Activated CD8-positive, alpha-beta memory T cell treated with anti-CD3 and anti-CD28 coated beads for 48 hours (primary cell): ENCODE data around the gene CNNM2.
A peak's percentile ranks its signal among the peaks of the same experiment; 100 is the strongest.

Experiments
- DNase-seq, 3 experiments: peaks; one replicate each; pipeline ENCODE4 v3.0.0-alpha.2; 2020; ENCODE audit warnings: low read depth in 2 of 3, low spot score in 2 of 3

Gene CNNM2

DNA sequence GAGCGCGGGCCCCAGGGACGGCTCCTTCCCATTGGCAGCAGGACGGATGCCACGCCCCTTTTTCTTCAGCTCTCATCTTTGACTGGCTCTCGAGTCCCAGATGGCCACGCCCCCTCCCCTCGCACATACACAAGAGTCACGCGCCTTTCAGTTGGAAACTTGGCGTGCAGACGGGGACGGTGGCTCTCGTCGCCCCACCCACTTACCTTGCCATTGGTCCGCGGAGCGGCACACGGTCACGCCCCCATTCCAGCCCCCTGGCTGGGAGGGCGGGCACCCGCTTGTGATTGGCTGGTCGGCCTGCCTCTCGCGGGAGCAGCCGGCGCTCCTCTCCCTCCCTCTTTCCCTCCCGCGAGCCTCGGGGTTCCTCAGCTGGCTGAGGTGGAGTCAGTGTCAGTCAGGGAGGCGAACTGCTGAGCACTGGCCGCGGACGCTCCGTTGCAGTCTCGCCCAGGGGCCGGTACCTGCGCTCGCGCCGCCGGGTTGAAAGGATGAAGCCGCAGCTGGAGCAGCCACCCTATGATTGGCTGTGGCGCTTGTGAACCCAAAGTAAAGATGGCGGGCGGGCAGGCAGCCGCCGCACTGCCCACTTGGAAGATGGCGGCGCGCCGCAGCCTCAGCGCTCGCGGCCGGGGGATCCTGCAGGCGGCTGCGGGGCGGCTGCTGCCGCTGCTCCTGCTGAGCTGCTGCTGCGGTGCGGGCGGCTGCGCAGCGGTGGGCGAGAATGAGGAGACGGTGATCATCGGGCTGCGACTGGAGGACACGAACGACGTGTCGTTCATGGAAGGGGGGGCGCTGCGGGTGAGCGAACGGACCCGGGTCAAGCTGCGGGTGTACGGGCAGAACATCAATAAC, at the start of gene CNNM2:
CNNM2 (plus strand) TSS at position 333 of the 855 bp plus-strand sequence; CDS start at position 520, 187 bp downstream.
- DNase-seq: peak; percentile 94 to 97 (median 94)

DNA sequence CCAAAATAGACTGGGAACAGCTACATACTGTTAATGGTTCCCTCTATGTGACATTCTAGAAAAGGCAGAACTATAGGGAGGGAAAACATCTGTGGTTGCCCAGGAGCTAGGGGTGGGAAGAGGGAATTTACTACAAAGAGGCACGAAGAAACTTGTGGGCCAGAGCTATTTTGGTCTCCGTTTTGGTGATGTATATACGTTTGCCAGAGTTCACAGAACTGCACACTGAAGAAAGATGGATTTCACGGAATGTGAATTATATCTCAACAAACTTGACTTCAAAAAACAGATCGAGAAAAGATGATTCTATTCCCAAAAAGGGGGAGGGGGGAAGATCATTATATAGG, 49.2 kb upstream of the CNNM2 start:
- no peak for DNase-seq

DNA sequence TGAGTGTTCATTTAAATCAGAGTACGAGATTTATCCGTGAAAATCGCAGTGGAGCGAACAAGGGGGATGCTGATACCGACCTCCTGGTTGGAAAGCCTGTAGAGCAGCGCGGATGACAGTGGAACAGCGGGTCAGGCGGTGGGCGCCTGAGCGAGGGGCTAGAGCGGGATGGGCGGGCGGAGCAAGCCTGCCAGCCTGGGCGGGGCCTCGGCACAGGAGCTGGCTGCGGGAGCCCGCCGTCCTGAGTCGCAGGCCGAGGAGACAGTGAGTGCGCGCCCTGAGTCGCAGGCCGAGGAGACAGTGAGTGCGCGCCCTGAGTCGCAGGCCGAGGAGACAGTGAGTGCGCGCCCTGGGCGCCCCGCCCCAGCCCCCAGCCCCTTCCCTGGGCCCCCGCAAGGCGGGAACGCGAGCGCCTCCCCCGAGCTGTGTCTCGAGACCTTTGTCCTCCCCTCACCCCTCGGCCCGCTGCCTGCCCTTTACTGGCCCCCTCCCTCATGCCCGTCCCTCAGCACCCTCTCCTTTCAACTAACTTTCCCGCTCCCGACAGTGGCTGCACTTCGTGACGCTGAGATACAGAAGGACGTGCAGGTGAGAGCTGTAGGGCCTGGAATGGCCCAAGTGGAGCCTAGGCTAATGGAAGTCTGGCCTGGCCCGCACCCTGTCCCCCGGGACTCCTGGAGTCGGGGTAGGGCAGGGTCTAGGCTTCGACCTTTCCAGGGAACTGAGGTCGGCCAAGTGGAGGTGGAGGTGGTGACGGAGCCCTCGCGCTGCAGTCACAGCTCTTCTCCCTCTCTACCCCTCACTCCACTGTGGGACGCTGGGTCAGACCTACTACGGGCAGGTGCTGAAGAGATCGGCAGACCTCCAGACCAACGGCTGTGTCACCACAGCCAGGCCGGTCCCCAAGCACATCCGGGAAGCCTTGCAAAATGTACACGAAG, 48.6 kb upstream of the CNNM2 start, which contains the start of gene AS3MT:
AS3MT (plus strand) TSS at position 213 of the 941 bp plus-strand sequence; CDS start at position 336, 123 bp downstream.
- no peak for DNase-seq

DNA sequence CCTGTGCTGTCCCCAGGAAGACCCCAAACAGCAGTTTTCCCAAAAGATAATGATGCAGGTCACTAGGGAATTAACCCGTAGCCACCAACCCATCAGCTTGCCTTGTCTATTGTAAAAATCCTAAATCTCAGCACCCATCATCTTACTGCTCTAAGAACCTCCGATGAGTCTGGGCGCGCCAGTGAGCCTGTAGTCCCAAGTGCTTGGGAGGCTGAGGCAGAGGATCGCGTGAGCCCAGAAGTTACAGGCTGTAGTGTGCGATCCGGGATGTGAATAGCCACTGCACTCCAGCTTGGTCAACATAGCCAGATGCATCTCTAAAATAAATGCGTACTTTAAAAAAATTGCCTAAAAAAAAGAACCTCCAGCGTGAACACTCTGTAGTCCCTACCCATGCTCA, 47.9 kb upstream of the CNNM2 start:
- DNase-seq: no peak

DNA sequence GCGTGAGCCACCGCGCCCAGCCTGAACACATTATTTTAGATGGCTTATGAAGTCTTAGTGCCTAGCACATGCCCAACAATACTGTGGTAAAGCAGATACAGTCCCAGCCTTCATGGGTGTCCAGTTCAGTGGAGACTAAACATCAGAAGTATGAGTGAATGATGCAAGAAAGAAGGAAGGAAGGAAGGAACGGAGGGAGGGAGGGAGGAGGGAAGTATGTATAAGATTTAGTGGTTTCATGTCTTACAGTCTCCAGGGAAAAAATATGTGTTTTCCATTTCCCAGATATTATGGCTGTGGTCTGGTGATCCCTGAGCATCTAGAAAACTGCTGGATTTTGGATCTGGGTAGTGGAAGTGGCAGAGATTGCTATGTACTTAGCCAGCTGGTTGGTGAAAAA, 45.9 kb upstream of the CNNM2 start:
- DNase-seq: no peak

DNA sequence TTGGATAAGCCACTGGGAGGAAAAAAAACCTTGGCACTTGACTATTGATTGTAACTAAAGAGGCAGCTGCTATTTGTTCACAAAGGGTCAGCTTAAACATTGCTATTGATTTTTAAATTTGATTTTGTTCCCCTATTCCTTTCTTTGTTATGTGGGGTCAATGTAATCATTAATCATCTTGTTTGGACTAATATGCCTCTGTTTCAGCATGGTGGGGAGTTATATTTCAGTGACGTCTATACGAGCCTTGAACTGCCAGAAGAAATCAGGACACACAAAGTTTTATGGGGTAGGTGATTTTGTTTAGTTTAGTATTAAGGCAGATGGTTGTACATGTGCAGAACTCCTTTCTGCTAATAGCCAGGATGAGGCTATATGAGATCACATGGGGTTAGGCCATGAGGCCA, 41.3 kb upstream of the CNNM2 start:
- no peak for DNase-seq

DNA sequence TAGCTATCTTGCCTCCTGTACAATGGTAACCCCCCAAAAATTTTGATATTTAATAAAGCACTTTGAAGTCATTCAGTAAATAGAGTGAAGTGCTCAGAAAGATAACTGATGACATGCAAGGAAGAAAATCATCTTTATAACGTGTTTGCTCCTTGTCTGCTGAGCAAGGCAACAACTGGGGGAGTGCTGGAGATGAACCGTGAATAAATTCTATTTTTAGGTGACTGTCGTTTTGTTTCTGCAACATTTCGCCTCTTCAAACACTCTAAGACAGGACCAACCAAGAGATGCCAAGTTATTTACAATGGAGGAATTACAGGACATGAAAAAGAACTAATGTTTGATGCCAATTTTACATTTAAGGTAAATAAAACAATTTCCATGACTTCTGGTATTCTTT, 39.5 kb upstream of the CNNM2 start:
- no peak for DNase-seq

DNA sequence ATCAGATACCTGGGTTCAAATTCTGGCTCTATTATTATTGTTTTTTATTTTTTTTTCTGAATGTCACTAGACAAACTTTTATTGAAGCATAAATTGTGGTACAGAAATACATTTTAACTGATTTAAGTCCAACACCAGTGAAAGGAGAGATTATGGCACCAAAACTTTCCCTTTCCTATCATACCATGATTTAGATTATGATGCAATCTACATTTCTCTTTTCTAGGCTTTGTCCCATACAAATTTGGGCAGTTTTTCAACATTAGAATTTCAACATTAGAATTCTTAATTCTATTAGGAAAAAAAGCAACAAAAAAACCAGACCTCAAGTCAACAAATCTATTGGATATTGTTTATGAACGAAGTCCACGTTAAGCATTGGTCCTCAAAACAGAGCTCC, 37.8 kb upstream of the CNNM2 start:
- no peak for DNase-seq

DNA sequence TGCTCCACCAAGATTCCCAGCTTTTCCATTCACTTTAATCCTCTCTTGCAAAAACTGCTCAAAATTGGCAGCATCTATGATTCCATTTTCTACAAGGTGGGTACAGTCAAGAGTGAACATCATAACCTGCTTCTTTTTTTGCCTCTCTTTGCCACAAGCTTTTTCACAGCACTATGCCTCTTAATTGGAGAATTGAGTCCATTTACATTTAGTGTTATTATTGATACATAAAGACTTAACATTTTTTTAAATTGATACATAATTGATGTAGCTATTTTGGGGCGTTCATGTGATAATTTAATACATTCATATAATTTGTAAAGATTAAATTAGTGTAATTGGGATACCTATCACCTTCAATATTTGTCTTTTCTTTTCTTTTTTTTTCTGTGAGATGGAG, 30.0 kb upstream of the CNNM2 start:
- no peak for DNase-seq

DNA sequence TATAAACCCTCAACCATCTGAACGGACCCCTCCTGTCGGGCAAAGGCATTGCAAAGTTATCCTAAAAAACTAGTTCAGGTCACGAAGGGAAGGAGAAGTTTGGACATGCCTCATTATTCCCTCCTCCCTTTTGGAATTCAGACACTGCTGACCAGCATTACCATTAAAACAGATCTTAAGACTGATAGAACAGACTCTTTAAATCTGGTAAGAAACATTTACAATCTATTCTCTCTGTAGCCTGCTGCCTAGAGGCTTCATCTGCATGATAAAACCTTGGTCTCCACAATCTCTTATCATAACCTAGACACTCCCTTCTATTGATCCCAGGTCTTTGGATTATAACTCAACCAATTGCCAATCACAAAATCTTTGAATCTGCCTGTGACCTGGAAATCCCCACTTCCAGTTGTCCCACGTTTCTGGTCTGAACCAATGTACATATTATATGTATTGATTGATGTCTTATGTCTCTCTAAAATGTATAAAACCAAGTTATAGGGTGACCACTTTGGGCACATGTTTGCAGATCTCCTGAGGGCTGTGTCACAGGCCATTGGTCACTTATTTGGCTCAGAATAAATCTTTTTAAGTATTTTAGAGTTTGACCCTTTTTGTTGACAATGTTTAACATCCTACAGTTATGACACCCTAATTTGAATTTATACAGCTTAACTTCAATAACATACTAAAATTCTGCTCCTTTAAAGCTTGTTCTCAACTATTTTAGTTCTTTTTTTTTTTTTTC, 23.5 kb upstream of the CNNM2 start:
- no peak for DNase-seq

DNA sequence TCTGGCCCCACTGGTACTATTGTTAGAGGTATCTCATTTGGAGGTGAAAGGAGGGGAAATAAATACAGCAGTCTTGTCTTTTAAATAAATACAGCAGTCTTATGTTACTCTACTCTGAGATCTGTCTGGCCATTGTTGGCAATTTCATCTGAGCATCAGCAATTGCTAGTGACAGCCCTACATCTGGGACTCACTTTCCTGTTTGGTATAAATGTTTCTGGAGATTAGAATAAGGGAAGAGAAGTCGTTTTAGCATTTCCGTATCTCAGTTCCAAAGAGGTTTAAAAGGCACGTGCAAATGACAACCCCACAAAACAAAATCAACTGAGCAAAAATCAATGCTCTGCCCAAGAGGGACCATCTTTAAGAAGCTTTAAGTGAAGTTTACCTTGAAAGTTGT, 18.1 kb upstream of the CNNM2 start:
- no peak for DNase-seq

DNA sequence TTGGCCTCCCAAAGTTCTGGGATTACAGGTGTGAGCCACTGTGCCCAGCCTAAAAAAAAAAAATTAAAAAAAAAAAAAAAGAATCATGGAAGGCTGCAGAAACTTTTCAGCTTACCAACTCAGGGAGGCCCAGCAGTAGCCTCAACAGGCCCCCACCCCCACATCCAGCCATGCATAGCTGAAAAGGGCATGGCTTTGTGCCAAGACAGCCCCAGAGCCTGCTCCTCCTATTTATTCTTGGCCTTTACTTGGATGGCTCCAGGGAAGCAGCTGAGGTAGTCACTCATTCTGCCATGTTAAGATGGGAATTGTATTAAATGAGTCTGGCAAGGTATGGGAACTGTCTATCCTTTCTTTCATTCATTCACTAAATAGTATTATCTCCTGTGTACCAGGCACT, 13.7 kb upstream of the CNNM2 start:
- DNase-seq: no peak

DNA sequence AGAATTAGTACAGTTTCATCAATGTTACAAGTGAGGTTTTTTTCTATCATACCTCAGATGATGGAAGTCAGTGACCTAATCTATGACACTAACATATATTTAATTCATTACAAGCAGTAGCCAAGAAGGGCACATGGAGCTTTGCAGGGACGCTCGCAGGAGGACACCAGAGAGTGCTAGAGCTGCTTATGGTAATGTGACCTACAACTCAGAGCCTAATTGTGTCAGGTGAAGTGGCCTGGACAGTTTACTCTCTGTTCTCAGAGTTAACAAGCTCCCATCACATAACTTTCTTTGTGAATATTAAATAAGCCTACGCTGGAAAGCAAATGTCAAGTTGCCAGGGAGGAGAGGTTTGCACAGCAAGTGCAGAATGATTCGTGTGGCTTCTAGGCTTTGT, 11.6 kb upstream of the CNNM2 start:
- no peak for DNase-seq

DNA sequence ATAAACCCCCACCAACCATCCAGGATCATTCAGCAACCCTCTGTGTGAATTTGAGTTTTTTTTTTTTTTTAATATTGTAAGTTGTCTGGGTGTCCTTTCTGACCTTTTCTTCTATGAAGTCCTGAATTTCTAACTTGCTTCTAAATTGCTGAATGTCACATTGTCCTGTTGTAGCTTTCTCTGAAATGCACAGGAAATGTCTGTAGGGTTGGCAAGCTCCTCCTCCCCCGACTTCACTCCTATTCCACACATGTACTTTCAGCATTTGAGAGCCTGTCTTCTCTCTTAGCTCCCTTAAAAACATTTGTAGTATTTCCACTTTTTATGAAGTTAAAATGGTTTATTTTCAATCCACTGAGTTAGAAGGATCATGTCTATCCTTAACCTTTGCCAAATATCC, 3.3 kb upstream of the CNNM2 start:
- no peak for DNase-seq

DNA sequence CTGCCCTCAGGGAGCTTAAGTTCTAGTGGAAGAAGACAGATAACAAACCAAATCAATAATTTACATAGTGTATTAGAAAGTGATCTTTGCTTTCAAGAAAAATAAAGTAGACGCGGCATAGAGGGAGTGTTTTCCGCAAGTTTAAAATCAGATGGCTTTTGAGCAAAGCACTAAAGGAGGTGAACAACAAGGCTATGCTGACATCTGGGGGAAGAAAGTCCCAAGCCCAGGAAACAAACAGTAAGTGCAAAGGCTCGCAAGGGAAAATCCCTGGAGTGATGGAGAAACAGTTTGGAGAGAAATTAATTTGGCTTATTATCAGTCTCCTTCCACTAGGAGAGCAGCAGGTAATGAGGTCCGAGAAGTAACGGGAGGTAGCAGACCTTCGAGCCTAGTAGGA, 1.9 kb upstream of the CNNM2 start:
- DNase-seq: no peak

DNA sequence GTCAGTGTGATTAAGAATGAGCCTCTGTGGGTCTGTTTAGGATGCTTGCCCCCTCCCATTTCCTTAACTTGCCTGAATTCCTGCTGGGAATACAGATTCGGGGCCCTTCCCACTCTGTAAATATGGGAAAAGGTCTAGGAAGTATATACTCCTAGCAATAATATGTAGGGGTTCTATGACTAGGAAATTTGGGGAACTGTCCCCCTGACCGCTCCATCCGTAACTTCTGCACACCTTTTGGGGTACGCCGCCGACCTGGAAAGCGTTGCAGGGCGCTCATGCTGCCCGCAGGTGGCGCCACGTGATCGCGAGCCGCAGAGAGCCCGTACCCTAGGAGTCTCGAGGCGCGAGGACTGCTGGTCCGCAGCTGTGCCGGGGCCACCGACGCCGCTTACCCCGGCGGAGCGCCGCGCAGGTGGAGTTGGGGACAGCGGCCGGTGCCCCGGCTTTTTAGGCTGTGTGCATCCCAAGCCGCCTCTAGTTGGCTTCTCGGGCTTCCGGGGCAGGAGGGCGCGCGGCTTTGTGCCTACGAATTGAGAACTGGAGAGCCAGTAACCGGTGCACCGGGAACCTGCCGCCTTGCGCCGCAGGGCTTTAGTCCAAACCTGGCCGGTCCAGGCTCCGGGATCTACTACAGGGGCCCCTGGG, 656 bp upstream of the CNNM2 start:
- DNase-seq: peak; percentile 56 to 77 (median 70)

DNA sequence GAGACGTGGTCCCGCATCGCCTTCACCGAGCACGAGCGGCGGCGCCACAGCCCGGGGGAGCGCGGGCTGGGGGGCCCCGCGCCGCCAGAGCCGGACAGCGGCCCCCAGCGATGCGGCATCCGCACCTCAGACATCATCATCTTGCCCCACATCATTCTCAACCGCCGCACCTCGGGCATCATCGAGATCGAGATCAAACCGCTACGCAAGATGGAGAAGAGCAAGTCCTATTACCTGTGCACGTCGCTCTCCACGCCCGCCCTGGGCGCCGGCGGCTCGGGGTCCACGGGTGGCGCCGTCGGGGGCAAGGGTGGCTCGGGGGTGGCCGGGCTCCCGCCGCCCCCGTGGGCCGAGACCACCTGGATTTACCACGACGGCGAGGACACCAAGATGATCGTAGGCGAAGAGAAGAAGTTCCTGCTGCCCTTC, 737 bp downstream of the CNNM2 start:
- DNase-seq: peak; percentile 4 to 27 (median 8)

DNA sequence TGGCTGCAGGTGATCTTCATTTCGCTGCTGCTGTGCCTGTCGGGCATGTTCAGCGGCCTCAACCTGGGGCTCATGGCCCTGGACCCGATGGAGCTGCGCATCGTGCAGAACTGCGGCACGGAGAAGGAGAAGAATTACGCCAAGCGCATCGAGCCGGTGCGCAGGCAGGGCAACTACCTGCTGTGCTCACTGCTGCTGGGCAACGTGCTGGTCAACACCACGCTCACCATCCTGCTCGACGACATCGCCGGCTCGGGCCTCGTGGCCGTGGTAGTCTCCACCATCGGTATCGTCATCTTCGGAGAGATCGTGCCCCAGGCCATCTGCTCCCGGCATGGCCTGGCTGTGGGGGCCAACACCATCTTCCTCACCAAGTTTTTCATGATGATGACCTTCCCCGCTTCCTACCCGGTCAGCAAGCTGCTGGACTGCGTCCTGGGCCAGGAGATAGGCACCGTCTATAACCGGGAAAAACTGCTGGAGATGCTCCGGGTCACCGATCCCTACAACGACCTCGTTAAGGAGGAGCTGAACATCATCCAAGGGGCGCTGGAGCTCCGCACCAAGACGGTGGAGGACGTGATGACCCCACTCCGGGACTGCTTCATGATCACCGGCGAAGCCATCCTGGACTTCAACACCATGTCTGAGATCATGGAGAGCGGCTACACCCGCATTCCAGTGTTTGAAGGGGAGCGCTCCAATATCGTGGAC, 1.3 kb downstream of the CNNM2 start:
- DNase-seq: peak in 1 of 3 experiments; percentile 10

DNA sequence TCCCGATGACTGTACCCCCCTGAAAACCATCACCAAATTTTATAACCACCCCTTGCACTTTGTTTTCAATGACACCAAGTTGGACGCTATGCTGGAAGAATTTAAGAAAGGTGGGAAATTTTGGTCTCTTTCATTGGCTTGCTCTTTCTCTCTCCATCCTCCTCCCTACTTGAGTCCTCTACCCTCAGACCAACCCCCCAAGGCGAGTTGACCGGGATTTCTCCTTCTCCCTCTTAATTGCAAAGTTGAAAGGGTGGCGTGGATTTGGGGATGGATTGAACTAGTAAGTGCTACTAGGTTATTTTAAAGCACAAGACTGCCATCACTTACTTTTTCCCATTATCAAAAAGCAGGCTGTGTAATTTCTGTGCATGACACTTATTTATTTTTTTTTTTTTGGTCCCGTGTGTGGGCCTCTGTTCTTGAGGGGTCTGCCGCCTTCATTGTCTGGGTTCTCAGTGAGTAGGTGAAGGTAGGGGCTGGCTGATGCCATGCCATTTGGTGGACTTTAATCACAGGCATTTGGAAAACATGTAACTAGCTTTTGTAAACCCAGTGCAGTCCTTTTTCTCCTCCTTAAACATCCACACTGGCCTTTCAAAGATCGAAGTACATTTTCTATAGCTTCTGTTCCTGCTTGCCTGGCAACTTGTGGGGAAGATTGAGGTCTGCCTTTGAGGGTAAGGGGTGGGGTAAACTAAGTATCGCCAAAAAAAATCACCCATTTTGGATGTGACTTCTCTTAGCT, 2.1 kb downstream of the CNNM2 start:
- DNase-seq: no peak
